Hypothalamus (tissue), 51 donors: ENCODE results near the gene PITPNC1.
"Not testable (repeated sequence)": the region's sequence is repeated elsewhere in the genome, so short reads cannot be mapped to it uniquely, and the experiment has no call there.

Experiments
- DNase-seq, 51 donors: peaks; one replicate each; lab custom pipeline; 2025; lab: John Stamatoyannopoulos, UW

Gene PITPNC1

DNA sequence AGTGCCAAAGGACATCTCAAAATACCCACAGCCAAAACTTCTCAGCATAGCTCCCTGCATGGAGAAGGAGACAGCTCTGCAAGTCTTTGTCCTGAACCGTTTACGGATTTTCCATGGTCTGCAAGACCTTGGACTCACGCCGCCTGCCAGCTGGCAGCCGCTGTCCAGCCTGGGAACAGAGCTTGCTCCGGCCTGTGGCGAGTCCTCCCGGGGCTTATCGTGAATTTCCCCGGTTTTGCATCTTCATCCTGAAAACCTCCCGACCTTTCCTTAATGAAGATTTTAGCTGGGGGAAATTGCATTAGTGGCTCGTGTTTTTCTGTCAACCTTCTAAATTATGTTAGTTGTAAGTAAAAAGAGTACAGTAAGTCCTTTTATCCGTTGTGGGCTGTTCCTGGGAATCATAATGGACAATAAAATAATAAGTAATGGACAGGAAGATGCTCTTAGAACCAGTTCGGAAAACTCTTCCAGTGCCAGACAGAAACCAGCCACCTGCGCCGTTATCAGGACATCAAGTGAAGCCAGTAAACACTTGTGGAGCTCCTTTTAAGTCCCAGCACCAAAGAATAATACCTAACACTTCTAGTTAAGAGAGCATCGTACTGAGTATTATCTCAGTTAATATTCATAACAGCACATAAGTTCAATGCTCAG, 228.3 kb downstream of the PITPNC1 start:
- peak in 32 of 51 donors; percentile 7 to 72 (median 41) for DNase-seq

- no peak for DNase-seq
Measured at GRCh38 chr17:67606471-67606870, 229.4 kb downstream of the PITPNC1 start.

DNA sequence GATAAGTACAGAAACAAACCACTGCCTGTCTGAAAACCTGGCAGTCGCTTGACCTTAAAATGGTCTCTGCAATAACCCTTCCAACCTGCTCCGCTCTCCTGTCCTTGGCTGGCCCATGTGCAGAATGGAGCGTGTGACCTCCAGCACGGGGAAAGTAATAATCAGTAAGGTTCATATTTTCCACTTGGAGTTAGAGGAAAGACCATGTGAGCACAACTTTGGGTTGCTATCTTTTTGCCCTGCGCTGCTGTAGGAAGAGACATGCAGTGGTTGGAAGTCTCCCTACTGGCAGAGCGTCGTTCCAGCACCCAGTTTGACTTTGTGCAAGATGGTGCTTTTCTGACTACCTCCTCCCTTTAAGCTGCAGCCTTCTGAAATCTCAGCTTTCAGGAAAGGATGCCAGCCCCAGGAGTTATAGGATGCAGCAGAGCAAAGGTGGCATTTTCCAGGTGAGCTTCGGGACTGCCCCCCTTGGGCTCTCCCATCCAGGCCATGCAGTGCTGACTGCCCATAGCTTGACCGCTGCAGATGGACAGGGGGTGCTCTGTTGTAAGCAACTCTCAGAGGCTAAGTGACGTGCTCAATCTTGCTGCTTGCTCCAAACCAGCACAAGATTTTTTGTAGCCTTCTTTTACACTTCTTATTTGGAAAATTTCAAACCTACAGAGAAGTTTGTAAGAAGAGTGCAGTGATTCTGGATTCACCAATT, 230.0 kb downstream of the PITPNC1 start:
- DNase-seq: no peak

DNA sequence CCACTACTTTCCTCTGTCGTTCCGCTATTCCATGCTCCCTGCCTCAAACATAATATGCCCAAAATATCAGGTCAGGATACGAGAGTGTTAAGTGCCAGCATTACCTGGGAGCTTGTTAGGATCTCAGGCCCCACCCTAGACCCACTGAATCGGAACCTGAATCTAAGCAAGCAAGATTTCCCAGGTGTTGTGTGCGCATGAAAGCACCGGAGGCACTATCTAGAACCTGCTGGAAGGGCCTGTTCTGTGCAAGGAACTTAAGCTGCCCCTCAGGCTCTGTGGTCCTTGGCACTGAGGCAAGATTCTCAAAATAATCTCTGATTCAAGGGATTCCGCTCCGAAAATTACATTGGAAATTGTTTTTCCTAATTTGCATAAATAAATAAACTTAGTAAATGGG, 233.0 kb downstream of the PITPNC1 start:
- DNase-seq: no peak

DNA sequence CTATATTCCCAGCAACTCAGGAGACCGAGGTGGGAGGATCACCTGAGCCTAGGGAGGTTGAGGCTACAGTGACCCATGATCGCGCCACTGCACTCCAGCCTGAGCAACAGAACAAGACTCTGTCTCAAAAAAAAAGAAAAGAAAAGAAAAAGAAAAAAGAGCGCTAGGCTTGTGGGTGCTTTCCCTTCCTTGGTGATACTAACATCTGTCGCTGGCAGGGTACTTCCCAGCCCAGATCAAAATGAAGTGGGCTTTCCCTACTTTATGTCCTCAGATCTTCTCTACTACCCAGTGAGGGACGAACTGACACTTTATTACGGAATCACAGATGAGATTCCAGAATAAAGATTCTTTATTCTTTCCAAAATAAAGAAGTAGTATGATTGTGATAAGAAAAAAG, 236.9 kb downstream of the PITPNC1 start:
- DNase-seq: no peak

GRCh38 chr17:67615011-67615561, 238.0 kb downstream of the PITPNC1 start:
- DNase-seq: peak in 29 of 51 donors; percentile 11 to 75 (median 49)

DNA sequence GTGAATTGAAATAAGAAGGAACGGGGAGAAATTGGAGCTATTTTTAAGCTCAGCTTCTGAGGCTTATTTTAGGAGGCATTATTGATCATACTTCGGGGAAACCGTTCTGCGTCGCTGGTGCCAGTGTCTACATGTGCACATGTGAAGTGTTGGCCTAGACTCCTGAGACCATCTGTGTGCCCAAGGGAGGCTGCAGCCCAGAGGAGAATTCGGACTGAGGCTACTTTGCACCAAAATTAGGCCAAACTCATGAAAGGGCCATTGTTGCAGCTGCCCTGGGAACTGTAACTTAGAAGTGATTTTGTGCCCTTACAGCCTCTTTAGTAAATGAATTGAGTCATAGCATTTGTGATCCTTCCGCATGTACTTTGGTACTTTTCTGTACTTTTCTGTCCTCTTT, 238.7 kb downstream of the PITPNC1 start:
- peak in 5 of 51 donors; percentile 15 to 31 (median 19) for DNase-seq

GRCh38 chr17:67617304-67617899, 240.3 kb downstream of the PITPNC1 start:
- no peak for DNase-seq

DNA sequence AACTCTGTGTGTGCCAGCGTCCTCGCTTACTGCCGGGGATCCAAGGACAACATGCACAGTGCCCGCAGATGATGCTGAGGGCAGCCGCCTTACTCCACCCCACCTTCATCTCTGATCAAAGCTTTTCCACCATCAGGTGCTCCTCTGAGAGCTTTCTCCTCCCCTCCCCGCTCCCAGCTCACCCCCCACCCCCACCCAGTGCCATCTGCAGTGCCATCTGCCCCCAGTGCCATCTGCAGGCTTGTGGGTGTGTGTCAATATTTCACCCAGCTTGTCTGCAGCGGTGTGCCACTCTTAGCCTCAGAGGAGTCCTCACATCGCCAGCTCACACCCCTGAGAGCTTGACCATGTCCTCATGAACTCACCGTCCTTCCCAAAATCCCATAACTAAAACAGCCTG, 242.5 kb downstream of the PITPNC1 start:
- DNase-seq: no peak

DNA sequence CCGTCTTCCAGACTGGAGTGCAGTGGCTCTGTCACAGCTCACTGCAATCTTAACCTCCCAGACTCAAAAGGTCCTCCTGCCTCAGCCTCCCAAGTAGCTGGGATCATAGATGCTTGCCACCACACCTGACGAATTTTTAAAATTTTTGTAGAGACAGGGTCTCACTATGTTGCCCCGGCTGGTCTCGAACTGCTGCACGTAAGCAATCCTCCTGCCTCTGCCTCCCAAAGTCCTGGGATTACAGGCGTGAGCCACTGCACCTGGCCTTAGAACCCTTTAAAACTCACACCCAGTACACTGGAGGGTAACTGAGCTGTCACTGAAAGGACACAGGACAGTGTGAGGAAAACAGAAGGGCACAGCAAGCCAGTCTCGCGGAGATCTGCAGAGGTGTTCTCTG, 243.0 kb downstream of the PITPNC1 start:
- DNase-seq: no peak

DNA sequence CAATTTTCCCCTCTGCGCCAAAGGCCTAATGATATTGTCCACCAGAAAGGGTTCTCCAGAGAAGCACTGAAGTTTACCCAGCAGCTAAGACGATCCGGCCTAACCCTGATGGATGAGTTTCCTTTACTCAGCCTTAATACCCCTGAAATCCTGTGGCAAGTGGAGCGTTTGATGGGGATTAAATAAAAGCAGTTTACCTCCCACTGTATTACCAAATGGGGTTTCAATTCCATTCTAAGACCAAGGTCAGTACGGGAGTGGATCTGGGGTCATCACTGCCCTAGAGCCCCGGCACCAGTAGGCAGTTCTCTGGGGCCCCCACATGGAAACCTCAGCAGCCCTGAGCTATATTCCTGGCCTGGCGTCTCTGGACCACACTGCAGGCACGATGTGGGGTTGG, 243.6 kb downstream of the PITPNC1 start:
- DNase-seq: no peak

- no peak for DNase-seq
Measured at GRCh38 chr17:67623767-67624166, 246.7 kb downstream of the PITPNC1 start.

GRCh38 chr17:67624886-67625656, 248.0 kb downstream of the PITPNC1 start:
- DNase-seq: no peak

DNA sequence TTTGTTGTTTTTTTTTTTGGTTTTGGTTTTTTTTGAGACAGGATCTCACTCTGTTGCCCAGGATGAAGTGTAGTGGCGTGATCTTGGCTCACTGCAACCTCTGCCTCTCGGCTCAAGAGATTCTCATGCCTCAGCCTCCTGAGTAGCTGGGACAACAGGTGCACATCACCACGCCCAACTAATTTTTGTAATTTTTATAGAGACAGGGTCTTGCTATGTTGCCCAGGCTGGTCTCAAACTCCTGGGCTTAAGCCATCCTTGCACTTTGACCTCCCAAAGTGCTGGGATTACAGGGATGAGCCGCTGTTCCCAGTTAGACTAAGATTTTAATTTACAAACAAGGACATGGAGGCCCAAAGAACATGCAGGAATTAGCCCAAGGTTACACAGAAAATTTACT, 248.9 kb downstream of the PITPNC1 start:
- DNase-seq: no peak

GRCh38 chr17:67628580-67629013, 251.5 kb downstream of the PITPNC1 start:
- DNase-seq: peak in 17 of 51 donors; percentile 11 to 53 (median 33)

GRCh38 chr17:67629971-67630320, 252.9 kb downstream of the PITPNC1 start:
- DNase-seq: no peak

DNA sequence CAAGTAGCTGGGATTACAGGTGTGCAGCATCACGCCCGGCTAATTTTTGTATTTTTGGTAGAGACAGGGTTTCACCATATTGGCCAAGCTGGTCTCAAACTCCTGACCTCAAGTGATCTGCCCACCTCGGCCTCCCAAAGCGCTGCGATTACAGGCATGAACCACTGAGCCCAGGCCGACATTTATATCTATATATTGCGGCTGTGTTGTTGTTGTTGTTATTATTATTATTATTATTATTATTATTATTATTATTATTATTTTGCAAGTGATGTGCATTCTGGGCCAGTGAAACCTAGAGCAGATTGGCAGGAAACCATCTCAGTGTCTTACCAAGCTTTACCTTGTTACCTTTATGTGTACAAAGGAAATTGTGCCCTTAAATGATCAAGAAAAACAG, 253.8 kb downstream of the PITPNC1 start:
- not testable (repeated sequence) for DNase-seq

DNA sequence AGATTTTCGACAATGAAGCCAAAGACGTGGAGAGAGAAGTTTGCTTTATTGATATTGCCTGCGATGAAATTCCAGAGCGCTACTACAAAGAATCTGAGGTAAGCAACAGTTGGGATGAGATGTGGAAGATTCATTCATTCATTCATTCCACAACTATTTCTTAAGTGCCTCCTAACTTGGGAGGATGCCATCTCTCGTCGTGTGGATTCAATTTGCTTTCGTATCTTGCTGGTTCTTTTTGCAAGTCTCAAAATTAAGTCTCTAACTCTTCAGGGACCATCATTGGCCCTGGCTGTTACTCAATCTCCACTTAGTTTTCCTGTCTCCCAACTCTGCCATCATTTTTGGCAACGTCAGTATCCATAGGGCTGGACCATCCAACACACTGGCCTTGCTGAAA, 255.1 kb downstream of the PITPNC1 start:
- DNase-seq: no peak

- no peak for DNase-seq
Measured at GRCh38 chr17:67633751-67634211, 256.7 kb downstream of the PITPNC1 start.

- no peak for DNase-seq
Measured at GRCh38 chr17:67635681-67636080, 258.6 kb downstream of the PITPNC1 start.

- no peak for DNase-seq
Measured at GRCh38 chr17:67636312-67636711, 259.2 kb downstream of the PITPNC1 start.
